Stimulated activated CD4-positive, alpha-beta T cell treated with anti-CD3 and anti-CD28 coated beads, Interleukin-4, amount 100 ng/mL, for 1 hour (primary cell): Measurements from ENCODE around the gene C11orf65.
A peak's percentile ranks its signal among the peaks of the same experiment; 100 is the strongest.

Experiments used
- DNase-seq: peaks from one replicate; pipeline ENCODE4 v3.0.0-alpha.2; 2020

The C11orf65 gene

GRCh38 chr11:108467091-108467823 is at the start of gene C11orf65:
TSS of gene C11orf65 (minus strand) at chr11:108467529. CDS start at chr11:108461559, 5,970 bp downstream.
- peak; percentile 91 for DNase-seq

- DNase-seq, result no peak
Measured at GRCh38 chr11:108516125-108516524, 48.8 kb upstream of the C11orf65 start.

- DNase-seq, result no peak
Measured at GRCh38 chr11:108512708-108513107, 45.4 kb upstream of the C11orf65 start.

- DNase-seq, result no peak
Measured at GRCh38 chr11:108511851-108512474, 44.6 kb upstream of the C11orf65 start.

- DNase-seq, result no peak
Measured at GRCh38 chr11:108508653-108509593, 41.6 kb upstream of the C11orf65 start.

GRCh38 chr11:108501396-108501795 is 34.1 kb upstream of the C11orf65 start:
- DNase-seq, result no peak

- DNase-seq, result no peak
Measured at GRCh38 chr11:108500721-108501120, 33.4 kb upstream of the C11orf65 start.

- DNase-seq, result no peak
Measured at GRCh38 chr11:108500169-108500568, 32.8 kb upstream of the C11orf65 start.

GRCh38 chr11:108498816-108499408 is 31.6 kb upstream of the C11orf65 start:
- no peak for DNase-seq

- peak; percentile 46 for DNase-seq
Measured at GRCh38 chr11:108498046-108498815, 30.9 kb upstream of the C11orf65 start, which contains the start of gene POGLUT3. TSS of gene POGLUT3 (minus strand) at chr11:108498384. CDS start at chr11:108498366, 18 bp downstream.

GRCh38 chr11:108497317-108498045 is 30.2 kb upstream of the C11orf65 start:
- DNase-seq, result peak; percentile 63

GRCh38 chr11:108496643-108497256 is 29.4 kb upstream of the C11orf65 start:
- DNase-seq, result no peak

- DNase-seq, result no peak
Measured at GRCh38 chr11:108495326-108495725, 28.0 kb upstream of the C11orf65 start.

GRCh38 chr11:108494182-108494581 is 26.9 kb upstream of the C11orf65 start:
- DNase-seq, result no peak

GRCh38 chr11:108491936-108492335 is 24.6 kb upstream of the C11orf65 start:
- DNase-seq, result no peak

GRCh38 chr11:108486828-108487227 is 19.5 kb upstream of the C11orf65 start:
- DNase-seq, result no peak

- no peak for DNase-seq
Measured at GRCh38 chr11:108486331-108486730, 19.0 kb upstream of the C11orf65 start.

- DNase-seq, result no peak
Measured at GRCh38 chr11:108483163-108483562, 15.8 kb upstream of the C11orf65 start.

GRCh38 chr11:108474664-108475463 is 7.5 kb upstream of the C11orf65 start:
- DNase-seq, result no peak

GRCh38 chr11:108472681-108473080 is 5.4 kb upstream of the C11orf65 start:
- DNase-seq, result no peak
